GM19395 (cell line): ENCODE data around the gene MARCHF6.

Source experiments
- ATAC-seq: cut with Tn5 transposase; IDR thresholded peaks from one replicate; pipeline ENCODE4 v1.9.1; 2021; ENCODE audit warnings: mild to moderate bottlenecking, moderate library complexity; ENCODE audit not compliant: unreplicated experiment

The MARCHF6 gene

GRCh38 chr5:10321882-10322281 lies 31.6 kb upstream of the MARCHF6 start:
- ATAC-seq: no peak

GRCh38 chr5:10323588-10324488 lies 29.7 kb upstream of the MARCHF6 start:
- ATAC-seq: no peak

DNA sequence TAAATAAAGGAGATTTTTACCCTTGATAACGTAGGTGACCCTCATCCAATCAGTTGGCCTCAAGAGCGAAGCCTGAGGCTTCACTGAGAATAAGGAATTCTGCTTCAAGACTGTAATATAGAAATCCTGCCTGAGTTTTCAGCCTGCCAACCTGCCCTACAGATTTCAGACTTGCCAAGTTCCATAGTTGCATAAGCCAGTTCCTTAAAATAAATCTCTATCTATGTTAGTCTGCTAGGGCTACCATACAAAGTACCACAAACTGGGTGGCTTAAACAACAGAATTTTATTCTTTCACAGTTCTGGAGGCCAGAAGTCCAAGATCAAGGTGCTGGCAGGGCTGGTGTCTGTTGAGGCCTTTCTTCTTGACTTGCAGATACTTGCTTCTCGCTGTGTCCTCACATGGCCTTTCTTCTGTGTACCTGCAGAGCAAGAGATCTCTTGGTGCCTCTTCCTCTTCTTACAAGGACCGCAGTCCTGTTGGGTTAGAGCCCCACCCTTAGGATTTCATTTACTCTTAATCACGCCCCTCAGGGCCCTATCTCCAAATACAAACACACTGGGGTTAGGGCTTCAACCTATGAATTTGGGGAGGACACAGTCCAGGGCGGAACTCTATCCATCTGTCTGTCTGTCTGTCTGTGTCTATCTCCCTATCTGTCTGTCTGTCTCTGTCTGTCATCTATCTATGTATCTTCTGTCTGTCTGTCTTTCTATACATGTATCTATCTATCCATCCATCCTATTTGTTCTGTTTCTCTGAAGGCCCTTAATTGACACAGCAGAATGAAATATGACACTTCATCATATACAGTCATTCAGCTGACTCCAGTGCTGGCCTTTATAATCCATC lies 28.8 kb upstream of the MARCHF6 start:
- ATAC-seq: no peak

DNA sequence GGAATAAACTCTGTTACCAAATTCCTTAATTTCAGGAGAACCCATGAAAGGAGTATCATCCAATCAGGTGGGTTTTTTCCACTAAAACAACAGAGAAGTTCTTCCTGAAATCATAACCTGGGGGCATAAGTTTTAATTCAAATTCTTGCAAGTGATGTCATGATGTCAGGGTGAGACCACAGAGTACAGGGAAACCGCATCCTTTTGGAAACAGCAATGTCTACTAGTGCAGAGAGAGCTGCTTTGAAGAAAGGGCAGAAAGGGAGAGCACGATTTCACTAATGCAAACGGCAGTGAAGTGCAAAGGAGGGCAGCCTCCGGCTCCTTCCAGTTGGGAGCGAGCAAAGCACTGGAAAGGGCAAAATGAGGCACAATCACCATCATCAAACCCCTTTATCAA lies 25.2 kb upstream of the MARCHF6 start:
- ATAC-seq: no peak

DNA sequence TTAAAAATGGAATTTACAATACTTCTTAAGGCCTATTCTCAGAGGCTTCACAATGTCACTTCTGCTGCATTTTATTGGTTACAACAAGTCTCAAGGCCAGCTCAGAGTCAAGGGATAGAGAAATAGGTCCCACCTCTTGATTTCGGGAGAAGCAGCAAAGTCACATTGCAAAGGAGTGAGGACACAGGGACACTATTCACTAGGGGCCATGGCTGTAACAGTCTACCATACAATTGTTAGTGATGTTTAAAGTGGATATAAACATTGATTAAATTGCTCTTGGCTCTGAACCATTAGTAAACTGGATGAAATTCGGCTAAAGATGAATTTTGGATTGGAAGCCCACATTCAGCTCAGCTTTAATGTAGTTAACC lies 24.1 kb upstream of the MARCHF6 start:
- ATAC-seq: no peak

DNA sequence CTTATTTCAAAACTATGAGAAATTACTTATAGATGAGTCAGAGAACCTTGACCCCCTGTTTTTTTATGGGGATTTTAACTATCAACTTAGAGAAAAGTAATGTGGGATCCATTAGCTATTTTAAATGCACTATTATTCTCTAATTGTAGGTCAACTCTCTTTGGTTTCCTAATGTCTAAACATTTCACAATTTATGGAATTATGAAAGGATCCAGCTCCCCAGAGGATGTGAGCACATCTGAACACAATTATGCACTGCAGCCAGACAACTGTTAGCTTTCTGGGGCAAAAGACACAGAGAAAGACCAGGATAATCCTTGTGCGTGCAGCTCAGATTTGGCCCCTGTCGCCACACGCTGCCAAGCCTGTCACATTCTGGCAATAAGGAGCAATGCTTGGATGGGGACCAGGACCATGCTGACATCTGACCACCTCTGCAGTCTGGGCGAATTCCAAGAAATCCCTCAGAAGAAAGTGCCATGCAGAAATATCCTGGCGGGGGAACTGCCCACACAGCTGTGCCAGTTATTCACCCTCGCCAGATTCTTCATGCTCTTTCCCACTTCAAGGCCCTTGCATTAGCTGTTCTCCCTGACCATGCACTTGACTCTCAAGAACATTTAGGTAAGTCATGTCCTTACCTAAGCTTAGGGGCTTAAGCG lies 23.5 kb upstream of the MARCHF6 start:
- no peak for ATAC-seq

DNA sequence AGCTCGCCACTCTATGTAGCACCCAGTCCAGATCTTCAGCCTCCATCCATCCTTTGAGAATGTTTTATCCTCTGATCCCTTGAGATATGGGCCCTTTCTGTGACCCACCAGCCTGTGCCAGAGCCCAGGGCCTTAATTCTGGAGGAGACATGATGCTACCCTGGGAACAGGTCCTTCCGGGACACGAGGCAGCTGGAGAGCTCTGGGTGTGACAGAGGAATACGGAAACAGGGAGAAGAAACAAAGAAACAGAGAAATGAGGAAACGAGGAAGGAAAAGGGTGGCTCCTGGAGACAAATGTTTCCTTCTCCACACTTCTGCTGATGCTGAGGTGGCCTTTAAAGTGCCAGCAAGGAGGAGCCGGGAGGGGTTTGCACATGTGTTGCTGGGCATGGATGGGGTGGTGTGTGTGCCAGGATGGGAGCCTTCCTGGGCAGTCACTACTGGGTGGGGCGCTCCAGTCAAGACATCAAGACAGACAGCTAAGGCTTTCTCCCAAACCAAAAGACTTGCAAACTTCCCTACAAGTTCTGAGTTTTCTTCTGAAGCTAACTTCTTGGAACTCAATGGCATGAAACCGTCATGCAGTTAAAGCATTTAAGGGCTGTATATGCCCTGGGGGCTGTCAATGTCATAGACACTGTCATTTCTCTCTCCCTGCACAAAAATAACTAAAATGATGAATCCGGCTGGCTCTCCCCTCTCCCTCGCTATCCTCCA lies 22.8 kb upstream of the MARCHF6 start:
- ATAC-seq: no peak

DNA sequence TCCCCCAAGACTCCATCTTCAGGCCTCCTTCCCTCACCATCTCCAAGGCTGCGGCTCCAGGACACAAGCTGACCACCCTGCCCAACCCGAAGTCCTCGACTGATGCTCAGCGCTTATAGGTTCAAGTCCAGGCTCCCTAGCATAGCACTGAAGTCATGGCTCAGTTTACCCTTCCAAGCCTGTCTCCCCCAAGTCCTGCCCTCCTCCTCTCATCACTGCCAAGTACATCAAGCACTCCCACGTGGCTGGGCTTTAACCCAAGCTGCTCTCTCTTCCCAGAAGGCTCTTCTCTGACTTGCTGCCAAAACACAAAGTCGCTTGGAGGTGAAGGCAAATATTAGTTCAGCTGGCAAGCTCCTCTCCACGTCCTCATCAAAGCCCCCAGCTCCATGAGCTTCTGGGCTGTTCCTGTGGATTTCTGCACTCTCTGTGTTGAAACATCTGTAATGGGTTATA lies 22.1 kb upstream of the MARCHF6 start:
- no peak for ATAC-seq

GRCh38 chr5:10332301-10332700 lies 21.2 kb upstream of the MARCHF6 start:
- ATAC-seq: no peak

- peak; percentile 56 for ATAC-seq
Observed at GRCh38 chr5:10333154-10334006, 20.1 kb upstream of the MARCHF6 start.

DNA sequence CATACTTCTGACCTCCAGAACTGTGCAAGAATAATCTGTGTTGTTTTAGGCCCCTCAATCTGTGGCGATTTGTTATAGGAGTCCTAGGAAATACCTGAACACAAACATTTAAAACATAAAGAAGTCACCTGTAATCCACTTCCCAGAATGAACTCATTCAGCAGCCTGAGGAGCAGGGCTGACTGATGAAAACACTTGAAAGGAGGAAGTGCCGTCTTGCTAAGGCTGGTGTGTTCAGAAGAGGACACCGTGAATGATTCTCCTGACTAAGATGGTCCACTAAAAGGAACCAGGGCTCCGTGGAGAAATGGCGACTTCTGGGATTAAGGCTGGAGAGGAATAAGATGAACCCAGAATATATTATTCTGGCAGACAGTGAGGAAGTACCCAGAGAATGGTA lies 18.7 kb upstream of the MARCHF6 start:
- ATAC-seq: no peak

DNA sequence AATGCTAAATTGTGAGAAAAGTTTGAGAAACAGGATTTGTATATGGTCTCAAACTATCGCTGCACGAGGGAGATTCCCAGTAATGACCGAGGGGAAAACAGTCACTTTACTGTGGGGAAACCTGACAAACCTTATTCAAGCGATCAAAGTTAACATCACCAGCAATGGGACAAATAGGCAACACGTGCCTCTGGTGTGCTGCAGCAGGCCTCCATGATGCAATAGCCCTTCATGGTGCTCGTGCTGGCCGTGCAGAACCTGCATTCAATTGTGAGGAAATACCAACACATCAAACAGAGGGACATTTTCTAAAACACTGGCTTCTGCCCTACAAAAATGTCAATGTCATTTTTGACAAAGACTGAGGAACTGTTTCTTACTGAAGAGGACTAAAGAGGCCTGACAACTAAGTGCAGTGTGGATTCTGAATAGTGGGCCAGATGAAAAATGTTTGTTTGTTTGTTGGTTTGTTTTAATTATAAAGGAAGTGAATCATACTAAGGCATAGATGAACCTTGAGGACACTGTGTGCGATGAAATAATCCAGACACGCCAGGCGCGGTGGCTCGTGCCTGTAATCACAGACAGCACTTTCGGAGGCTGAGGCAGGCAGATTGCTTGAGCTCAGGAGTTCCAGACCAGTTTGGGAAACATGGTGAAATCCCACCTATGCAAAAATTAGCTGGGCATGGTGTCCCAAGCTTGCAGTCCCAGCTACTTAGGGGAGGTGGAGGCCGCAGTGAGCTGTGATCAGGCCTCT lies 17.6 kb upstream of the MARCHF6 start:
- no peak for ATAC-seq

GRCh38 chr5:10337107-10337506 lies 16.4 kb upstream of the MARCHF6 start:
- no peak for ATAC-seq

- no peak for ATAC-seq
Observed at GRCh38 chr5:10337986-10338385, 15.5 kb upstream of the MARCHF6 start.

- no peak for ATAC-seq
Observed at GRCh38 chr5:10338686-10339057, 14.8 kb upstream of the MARCHF6 start.

DNA sequence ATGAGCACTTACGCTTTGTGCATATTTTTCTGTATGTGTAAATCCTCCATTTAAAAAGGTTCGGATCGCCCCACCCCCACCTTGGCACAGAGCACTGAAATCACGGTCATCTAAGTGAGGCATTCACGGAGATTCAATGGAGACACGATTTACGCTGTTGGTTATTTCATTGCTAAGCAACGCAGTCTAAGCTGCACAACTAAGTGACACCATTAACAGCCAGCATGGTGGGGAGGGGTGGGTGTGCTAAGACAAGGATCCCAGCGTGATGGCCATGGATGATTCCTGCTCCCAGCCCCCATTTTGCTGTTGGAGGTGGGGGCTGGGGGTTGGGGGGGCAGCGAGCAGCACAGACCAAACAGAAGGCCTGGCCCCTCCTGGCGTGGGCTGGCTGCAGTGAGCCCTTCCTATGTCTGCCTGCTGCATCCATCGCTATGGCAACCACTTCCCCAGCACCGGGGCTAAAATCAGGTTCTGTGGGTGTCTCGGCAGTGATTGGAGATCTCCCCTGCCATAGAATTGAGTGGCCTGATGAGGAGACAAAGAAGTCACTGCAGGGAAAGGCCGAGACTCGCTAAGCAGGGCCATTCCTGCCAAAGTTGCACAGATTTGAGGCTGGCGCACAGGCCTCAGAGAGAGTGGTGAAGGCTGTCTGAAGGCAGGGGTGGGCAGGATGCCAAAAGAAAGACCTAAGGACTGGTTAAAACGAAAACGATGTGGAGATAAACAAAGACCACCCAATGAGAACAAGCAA lies 14.3 kb upstream of the MARCHF6 start:
- no peak for ATAC-seq

GRCh38 chr5:10339958-10340357 lies 13.5 kb upstream of the MARCHF6 start:
- no peak for ATAC-seq

DNA sequence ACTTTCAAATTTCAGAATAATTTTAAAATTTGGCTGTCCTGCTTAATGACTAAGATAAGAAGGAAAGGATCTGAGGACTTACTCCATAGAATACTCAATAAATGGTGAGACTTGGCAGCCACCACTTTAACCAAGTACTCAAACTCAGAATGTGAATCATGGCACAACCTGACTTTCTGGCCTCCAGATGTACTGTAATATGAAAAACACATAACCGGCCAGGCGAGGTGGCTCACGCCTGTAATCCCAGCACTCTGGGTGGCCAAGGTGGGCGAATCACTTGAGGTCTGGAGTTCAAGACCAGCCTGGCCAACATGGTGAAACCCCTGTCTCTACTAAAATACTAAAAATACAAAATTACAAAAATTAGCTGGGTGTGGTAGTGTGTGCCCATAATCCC lies 10.0 kb upstream of the MARCHF6 start:
- no peak for ATAC-seq
